HL-60 (cell line): ENCODE results near the gene GRID1.

Experiments
- POLR2AphosphoS5 ChIP-seq: IDR thresholded peaks from 2 replicates; pipeline ENCODE4 v1.6.1; 2012; ENCODE audit warnings: low read depth
- REST ChIP-seq: IDR thresholded peaks from 2 replicates; pipeline ENCODE4 v1.6.1; 2012; ENCODE audit warnings: low read depth; ENCODE audit not compliant: insufficient replicate concordance
- TF ChIP-seq, protein P1 (sequence below): IDR thresholded peaks from one replicate; pipeline ENCODE4 v1.5.1; 2011; ENCODE audit warnings: low read length, control low read depth, inconsistent platforms; ENCODE audit not compliant: insufficient read depth

GRCh38 chr10:86260564-86260963 is 106.0 kb downstream of the GRID1 start:
- TF ChIP-seq, protein P1, sequence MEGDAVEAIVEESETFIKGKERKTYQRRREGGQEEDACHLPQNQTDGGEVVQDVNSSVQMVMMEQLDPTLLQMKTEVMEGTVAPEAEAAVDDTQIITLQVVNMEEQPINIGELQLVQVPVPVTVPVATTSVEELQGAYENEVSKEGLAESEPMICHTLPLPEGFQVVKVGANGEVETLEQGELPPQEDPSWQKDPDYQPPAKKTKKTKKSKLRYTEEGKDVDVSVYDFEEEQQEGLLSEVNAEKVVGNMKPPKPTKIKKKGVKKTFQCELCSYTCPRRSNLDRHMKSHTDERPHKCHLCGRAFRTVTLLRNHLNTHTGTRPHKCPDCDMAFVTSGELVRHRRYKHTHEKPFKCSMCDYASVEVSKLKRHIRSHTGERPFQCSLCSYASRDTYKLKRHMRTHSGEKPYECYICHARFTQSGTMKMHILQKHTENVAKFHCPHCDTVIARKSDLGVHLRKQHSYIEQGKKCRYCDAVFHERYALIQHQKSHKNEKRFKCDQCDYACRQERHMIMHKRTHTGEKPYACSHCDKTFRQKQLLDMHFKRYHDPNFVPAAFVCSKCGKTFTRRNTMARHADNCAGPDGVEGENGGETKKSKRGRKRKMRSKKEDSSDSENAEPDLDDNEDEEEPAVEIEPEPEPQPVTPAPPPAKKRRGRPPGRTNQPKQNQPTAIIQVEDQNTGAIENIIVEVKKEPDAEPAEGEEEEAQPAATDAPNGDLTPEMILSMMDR, result no peak
- TF ChIP-seq POLR2AphosphoS5, result no peak
- no peak for TF ChIP-seq REST
